Ovary (tissue), 9 donors: ENCODE measurements around the gene PCDHGC5. TPM values are rescaled to one million over a fixed set of nuclear protein-coding genes. Genes with fewer than 3 reads are reported as not detected.

ENCODE experiments used
- DNase-seq, 5 donors: peaks; one replicate each; pipeline ENCODE4 v3.0.0-alpha.2; 2019 to 2020
- H3K27ac ChIP-seq, 2 donors: fragments of 200-600 bp; one replicate each; pipeline versions ENCODE4 v1.5.1 to v1.8.0; 2019 to 2022
- H3K27me3 ChIP-seq: fragments of 200-600 bp; one replicate; pipeline ENCODE4 v1.8.0; 2022
- H3K36me3 ChIP-seq: fragments of 200-600 bp; sonication (generic); one replicate; pipeline ENCODE4 v1.5.1; 2019
- H3K4me1 ChIP-seq: one replicate; pipeline ENCODE4 v1.8.1; 2013; ENCODE audit warnings: mild to moderate bottlenecking, moderate library complexity; ENCODE audit not compliant: insufficient read depth
- H3K4me3 ChIP-seq: fragments of 200-600 bp; sonication (generic); one replicate; pipeline ENCODE4 v1.5.1; 2017
- H3K9me3 ChIP-seq, 2 donors: fragments of 200-600 bp in 1 of 2; sonication (generic) in 1 of 2; one replicate each; pipeline versions ENCODE4 v1.5.1 to v1.8.1; 2013 to 2019; ENCODE audit warnings: mild to moderate bottlenecking in 1 of 2, moderate library complexity in 1 of 2
- CTCF ChIP-seq, 3 donors: fragments of 450-650 bp in 2 of 3; fragments of 200-600 bp in 1 of 3; IDR thresholded peaks; one replicate each; pipeline versions ENCODE4 v1.5.1 to v1.8.0; 2016 to 2022; ENCODE audit warnings: antibody characterized with exemption in 3 of 3, mild to moderate bottlenecking in 1 of 3
- EP300 ChIP-seq: sonication (generic); formaldehyde crosslinking; IDR thresholded peaks from one replicate; pipeline ENCODE4 v1.6.1; 2017; ENCODE audit warnings: antibody characterized with exemption
- POLR2A ChIP-seq: fragments of 450-650 bp; IDR thresholded peaks from one replicate; pipeline ENCODE4 v1.6.1; 2017; ENCODE audit warnings: antibody characterized with exemption, mild to moderate bottlenecking, moderate library complexity
- WGBS, 3 donors: extraction: QIAGEN DNeasy Blood & Tissue Kit in 1 of 3; methylation state at CpG; one replicate each; pipeline versions ENCODE4 v1.1.5 to v1.1.7; 2013 to 2017; 5-methylcytosine and 5-hydroxymethylcytosine counted together
- intact Hi-C, 4 donors: fragments of 100-400 bp; cut with DNase I; formaldehyde crosslinking; loops; one replicate each; pipeline versions ENCODE4 v1.11.0 to v1.15.1; 2022 to 2023
- polyA plus RNA-seq, 2 donors: library from polyadenylated mRNA; stranded (reverse); fragments of 200-250 nt in 1 of 2; fragments of 350-450 nt in 1 of 2; fragmentation: Illumina TruSeq in 1 of 2; extraction: RNeasy Lipid Tissue Mini Kit (QIAGEN cat#74804) in 1 of 2; gene quantifications; one replicate each; pipeline ENCODE4 v1.2.3, GENCODE V29; 2013 to 2014
- total RNA-seq, 7 donors: library from RNA; depleted of rRNA in 2 of 7; stranded (reverse); fragments of >200 nt in 2 of 7; fragmentation: NEBNext Ultra II Directional in 3 of 7; extraction: Animal tissue kit (Norgen Biotek cat#: 25700) in 3 of 7; gene quantifications; one replicate each; pipeline versions ENCODE4 v1.1.0 to v1.2.4, GENCODE V29; 2016 to 2023
- donor health status: DM: no; HTN: no; CAD: no; lungs with moderate emphysema.
- donor health status: DM: no; HTN: no; CAD: no.
- donor health status: Bipolar disorder and iron deficiency.
- donor health status: DM: yes; HTN: yes; CAD: no.
- donor health status: DM: no; HTN: no; CAD: no.
- donor health status: DM: yes; HTN: yes; CAD: no.

Gene PCDHGC5
- total and polyA plus RNA-seq, 9 donors, result 0.19 to 3.5 (median 1.8) TPM

DNA sequence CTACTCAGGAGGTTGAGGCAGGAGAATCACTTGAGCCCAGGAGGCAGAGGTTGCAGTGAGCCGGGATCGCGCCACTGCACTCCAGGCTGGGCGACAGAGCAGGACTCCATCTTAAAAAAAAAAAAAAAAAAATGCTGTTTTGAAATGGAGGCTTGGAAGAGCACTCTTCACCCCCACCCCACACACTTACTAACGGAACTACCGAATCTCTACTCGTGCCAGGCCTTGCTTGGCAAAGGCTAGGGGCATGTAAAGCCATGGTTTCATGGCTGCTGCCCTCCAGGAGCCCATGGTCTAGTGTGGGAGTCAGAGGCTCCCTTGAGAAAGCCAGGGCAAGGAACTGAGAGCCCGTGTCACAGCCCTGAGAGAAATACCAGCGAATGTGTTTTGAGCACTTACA is 21.3 kb downstream of the PCDHGC5 start:
- Histone ChIP-seq H3K27ac (peak overlapping the region in 1 of 2 donors; percentile 88), H3K4me3 (no peak overlapping the region), H3K36me3 (no peaks in the 10 kb centered on the region), H3K27me3 (no peaks in the 10 kb centered on the region), H3K4me1 (peaks cover 17% of the 10 kb centered on the region), H3K9me3 (no peaks in the 10 kb centered on the region)
- intact Hi-C loops, result loop anchor here in 2 of 4 donors (5.0 kb wide), 2 partner anchors 33 to 52 kb away; partner anchors contain the start of gene PCDHGC3 (in 2 of the 2)
- no peak for DNase-seq
- 89 to 94% (median 91%) methylated on average over 9 of the region's 9 CpGs for WGBS, 3 donors
- TF ChIP-seq CTCF (IDR thresholded peaks at IDR 0.05), result no peak
- TF ChIP-seq EP300, result no peak
- TF ChIP-seq POLR2A, result no peak

- 90 to 91% (median 91%) methylated on average over 14 of the region's 14 CpGs for WGBS, 3 donors
- no peaks in the 10 kb centered on the region for H3K9me3 ChIP-seq
- H3K27me3 ChIP-seq, result no peaks in the 10 kb centered on the region
- H3K4me1 ChIP-seq, result peaks cover 19% of the 10 kb centered on the region
- no peak overlapping the region for H3K4me3 ChIP-seq
- H3K36me3 ChIP-seq, result no peaks in the 10 kb centered on the region
- DNase-seq, result peak in 1 of 5 donors; percentile 44
- intact Hi-C loops, result loop anchor here in 2 of 4 donors (5.0 kb wide), 2 partner anchors 34 to 51 kb away; partner anchors contain the start of gene PCDHGC3 (in 2 of the 2)
- TF ChIP-seq EP300 (no peak), CTCF (IDR thresholded peaks at IDR 0.05) (no peak), POLR2A (no peak)
- H3K27ac ChIP-seq, result no peak overlapping the region
Observed at GRCh38 chr5:141510850-141511601, 22.1 kb downstream of the PCDHGC5 start.

GRCh38 chr5:141511771-141512325 is 23.0 kb downstream of the PCDHGC5 start:
- DNase-seq, result no peak
- Histone ChIP-seq H3K4me1 (peaks cover 19% of the 10 kb centered on the region), H3K27ac (peak overlapping the region; percentile 74 to 82), H3K4me3 (peak overlapping the region; percentile 64), H3K27me3 (no peaks in the 10 kb centered on the region), H3K9me3 (no peaks in the 10 kb centered on the region), H3K36me3 (no peaks in the 10 kb centered on the region)
- WGBS, 3 donors, result 54 to 63% (median 60%) methylated on average over 4 of the region's 4 CpGs
- TF ChIP-seq EP300, result no peak
- TF ChIP-seq POLR2A, result no peak
- TF ChIP-seq CTCF (IDR thresholded peaks at IDR 0.05), result no peak
- intact Hi-C loops, result loop anchor here in 3 of 4 donors (2.0 to 5.0 kb wide), 3 partner anchors 35 to 50 kb away; partner anchors contain the start of gene PCDHGC3 (in 3 of the 3)

DNA sequence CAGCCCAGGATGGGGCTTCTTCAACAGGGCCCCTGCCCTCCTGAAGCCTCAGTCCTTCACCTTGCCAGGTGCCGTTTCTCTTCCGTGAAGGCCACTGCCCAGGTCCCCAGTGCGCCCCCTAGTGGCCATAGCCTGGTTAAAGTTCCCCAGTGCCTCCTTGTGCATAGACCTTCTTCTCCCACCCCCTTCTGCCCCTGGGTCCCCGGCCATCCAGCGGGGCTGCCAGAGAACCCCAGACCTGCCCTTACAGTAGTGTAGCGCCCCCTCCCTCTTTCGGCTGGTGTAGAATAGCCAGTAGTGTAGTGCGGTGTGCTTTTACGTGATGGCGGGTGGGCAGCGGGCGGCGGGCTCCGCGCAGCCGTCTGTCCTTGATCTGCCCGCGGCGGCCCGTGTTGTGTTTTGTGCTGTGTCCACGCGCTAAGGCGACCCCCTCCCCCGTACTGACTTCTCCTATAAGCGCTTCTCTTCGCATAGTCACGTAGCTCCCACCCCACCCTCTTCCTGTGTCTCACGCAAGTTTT is 23.6 kb downstream of the PCDHGC5 start:
- intact Hi-C loops, result loop anchor here in 3 of 4 donors (2.0 to 5.0 kb wide), 3 partner anchors 35 to 50 kb away; partner anchors contain the start of gene PCDHGC3 (in 3 of the 3)
- WGBS, 3 donors, result 1 to 10% (median 2%) methylated on average over 28 of the region's 28 CpGs
- H3K9me3 ChIP-seq, result no peaks in the 10 kb centered on the region
- peak; percentile 82 to 91 (median 89) for DNase-seq
- H3K4me3 ChIP-seq, result peak overlapping the region; percentile 64
- H3K27ac ChIP-seq, result peak overlapping the region; percentile 74 to 82
- TF ChIP-seq POLR2A (no peak), CTCF (IDR thresholded peaks at IDR 0.05) (peak; percentile 76 to 82 (median 80))
- H3K27me3 ChIP-seq, result no peaks in the 10 kb centered on the region
- H3K36me3 ChIP-seq, result no peaks in the 10 kb centered on the region
- H3K4me1 ChIP-seq, result peaks cover 17% of the 10 kb centered on the region
